SK-MEL-5 (cell line): Measurements from ENCODE around the gene STX8. TPM values are rescaled to one million over a fixed set of nuclear protein-coding genes. Genes with fewer than 3 reads are reported as not detected.
"Not testable (repeated sequence)": the region's sequence is repeated elsewhere in the genome, so short reads cannot be mapped to it uniquely, and the experiment has no call there.

Experiments used
- DNase-seq: peaks from one replicate; pipeline ENCODE4 v3.0.0-alpha.2; 2016; ENCODE audit warnings: low read depth, low spot score
- in situ Hi-C: cut with HindIII; loops from 2 replicates; pipeline ENCODE4 v1.10.0; 2016; ENCODE audit warnings: low sequenced_read_pairs, high pct_unique_total_duplicates, low pct_unique_long_range_greater_than_20kb
- total RNA-seq: library from RNA; depleted of rRNA; stranded (reverse); fragments of >200 nt; shearing (Covaris generic); gene quantifications from 2 replicates; pipeline ENCODE4 v1.2.3, GENCODE V29; 2014

STX8 gene
- total RNA-seq, 1 experiment from 2014 or later = 138 TPM

- DNase-seq = no peak
- in situ Hi-C loops = no loop called here
These were observed 189.2 kb downstream of the STX8 start for GRCh38 chr17:9386401-9386800.

- in situ Hi-C loops = no loop called here
- DNase-seq = no peak
These were observed 191.8 kb downstream of the STX8 start for GRCh38 chr17:9383826-9384225.

DNA sequence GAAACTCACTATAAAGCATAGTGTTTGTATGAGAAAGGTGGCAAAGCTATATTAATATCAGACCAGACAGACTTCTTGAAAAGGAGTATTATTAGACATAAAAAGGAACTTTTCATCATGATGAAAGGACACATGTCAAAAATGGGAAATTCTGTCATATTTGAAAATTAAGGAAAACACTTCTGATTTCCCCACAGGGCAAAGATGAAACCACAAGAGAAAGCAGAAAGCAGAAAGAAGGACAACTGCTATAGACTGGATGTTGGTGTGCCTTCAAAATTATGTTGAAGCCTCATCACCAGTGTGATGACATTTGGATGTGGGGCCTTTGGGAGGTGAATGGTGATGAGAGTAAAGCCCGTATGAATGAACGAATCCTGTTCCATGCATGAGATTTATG, 193.0 kb downstream of the STX8 start:
- in situ Hi-C loops = no loop called here

GRCh38 chr17:9381068-9381467, 194.6 kb downstream of the STX8 start:
- no peak for DNase-seq
- in situ Hi-C loops = no loop called here

More for the DNA sequence above, 193.0 kb downstream of the STX8 start:
- DNase-seq = no peak

- in situ Hi-C loops = no loop called here
These were observed 195.3 kb downstream of the STX8 start for GRCh38 chr17:9380361-9380760.

GRCh38 chr17:9376177-9376576, 199.4 kb downstream of the STX8 start:
- DNase-seq, in situ Hi-C loops: not testable (repeated sequence)

More at GRCh38 chr17:9380361-9380760, 195.3 kb downstream of the STX8 start:
- no peak for DNase-seq

DNA sequence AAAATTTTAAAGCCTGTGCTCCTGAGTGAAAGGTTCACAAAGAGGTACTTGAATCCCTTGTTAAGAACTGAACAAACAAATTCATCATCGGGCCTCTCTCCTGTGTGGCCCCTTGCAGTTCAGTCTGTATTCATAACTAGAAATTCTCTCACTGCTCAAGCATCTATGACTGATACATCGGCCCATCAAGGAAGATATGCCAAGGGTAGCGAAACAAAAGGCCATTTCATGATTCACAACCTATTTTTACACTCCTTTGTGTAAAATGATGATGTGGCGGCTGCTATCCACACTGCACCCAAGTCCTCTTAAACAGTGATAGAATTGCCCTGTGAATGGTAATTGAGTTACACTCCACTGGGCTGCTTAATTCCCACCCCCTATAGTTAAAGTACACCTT, 204.6 kb downstream of the STX8 start:
- in situ Hi-C loops = no loop called here

DNA sequence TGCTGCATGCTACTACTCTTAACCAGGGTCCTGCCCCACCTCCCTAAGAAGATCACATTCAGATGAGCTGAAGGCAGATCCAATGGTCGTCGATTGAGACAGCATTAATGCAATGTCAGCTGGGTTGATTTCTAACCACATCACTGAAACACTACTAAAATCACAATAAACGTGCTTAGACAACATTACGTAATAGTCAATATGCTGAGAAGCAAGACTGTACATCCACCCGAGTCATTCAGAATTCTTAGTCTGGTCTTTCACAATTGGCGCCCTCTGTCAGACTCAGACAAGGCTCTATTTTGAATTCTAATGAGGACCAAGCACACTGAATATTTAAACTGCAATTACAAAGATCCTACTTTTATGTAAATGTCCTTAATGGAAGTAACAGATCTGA, 205.2 kb downstream of the STX8 start:
- no peak for DNase-seq
- in situ Hi-C loops = no loop called here

More for the DNA sequence above, 204.6 kb downstream of the STX8 start:
- DNase-seq = peak; percentile 57

- DNase-seq = no peak
- in situ Hi-C loops = no loop called here
These were observed 207.0 kb downstream of the STX8 start for GRCh38 chr17:9368631-9369030.

DNA sequence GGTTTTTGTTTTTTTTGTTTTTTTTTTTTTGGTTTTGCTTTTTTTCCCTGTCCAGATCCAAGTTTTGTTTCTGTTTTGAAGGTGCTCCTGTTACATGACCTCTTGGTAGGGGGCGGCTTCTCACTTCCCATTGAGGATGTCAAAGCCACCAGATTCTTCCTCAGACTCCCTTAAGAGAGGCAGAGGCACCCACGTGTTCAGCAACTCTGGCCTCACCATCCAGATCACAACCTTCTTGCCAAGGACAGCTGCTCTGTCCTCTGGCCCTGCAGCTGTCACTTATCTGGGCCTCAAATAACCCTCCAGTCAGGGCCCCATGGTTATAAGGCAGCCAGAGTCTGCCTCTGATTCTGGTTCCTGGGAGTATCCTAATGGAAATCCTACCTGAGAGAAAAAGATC, 208.5 kb downstream of the STX8 start:
- in situ Hi-C loops = no loop called here
- peak; percentile 31 for DNase-seq

GRCh38 chr17:9364837-9365430, 210.7 kb downstream of the STX8 start:
- no peak for DNase-seq
- in situ Hi-C loops = no loop called here

DNA sequence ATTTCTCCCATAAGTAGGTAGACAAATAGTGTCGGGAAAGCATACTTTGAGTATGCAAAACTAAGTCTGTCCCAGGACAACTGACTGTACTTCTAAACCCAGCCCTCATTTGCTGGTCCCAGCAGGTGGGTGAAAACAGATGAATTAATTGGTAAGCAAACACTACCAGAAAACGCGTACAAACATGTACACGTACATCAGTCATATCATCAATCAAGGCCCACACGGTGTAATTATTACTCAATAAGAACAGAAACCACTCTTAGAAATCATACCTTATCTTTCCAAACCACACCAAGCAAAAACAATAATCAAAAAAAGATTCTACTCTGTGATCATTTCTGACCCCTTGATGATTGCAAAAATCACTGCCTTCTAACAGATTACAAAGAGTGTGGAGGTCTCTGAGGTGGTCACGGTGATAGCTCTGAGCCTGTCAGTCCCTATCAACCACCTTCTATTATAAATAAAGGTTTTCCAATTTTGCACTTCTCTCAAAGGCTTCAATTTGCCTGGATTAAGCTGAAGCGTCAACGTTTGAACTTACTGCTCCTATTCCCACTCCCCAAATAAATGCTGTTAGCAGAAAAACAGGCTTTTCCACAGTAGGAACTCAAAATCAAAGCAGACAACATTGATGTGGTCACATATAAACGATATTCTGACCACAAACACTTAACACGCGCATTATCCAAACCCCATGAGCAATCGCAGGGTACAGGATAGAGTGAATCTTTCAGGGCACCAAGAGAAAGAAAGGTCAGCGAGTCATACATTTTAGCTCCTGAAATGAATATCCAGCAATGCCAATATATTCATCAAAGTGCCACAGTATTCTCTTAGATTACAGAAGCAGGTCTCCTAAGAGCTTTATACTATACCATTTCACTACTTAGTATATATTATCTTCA, 211.9 kb downstream of the STX8 start:
- in situ Hi-C loops = no loop called here
- peak; percentile 38 for DNase-seq

GRCh38 chr17:9361188-9361955, 214.2 kb downstream of the STX8 start:
- no peak for DNase-seq
- in situ Hi-C loops = no loop called here

GRCh38 chr17:9360677-9361081, 214.9 kb downstream of the STX8 start:
- no peak for DNase-seq
- in situ Hi-C loops = no loop called here

DNA sequence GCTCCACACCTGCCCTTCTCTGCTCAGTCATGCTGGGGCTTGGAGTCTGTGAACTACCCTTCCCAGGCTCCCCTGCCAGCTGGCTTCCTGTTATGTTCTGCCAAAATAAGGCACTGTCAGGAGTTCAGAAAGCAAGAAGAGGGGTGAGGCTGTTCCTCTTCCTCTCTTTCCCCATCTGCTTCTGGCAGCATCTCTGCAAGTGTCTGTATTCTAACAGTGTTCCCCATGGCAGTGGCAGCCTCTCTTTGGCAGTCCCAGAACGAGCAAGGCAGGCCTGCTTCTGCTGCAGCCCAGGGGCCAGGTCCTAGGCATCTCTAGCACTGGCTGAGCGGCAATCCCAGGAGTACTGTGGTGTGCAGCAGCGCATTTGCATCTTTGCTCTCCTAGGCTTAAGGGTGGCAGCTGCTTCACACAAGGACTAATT, 219.1 kb downstream of the STX8 start:
- in situ Hi-C loops = no loop called here
- no peak for DNase-seq

- DNase-seq = no peak
- in situ Hi-C loops = no loop called here
These were observed 219.8 kb downstream of the STX8 start for GRCh38 chr17:9355846-9356245.

GRCh38 chr17:9355231-9355630, 220.4 kb downstream of the STX8 start:
- in situ Hi-C loops, DNase-seq: not testable (repeated sequence)

- DNase-seq = no peak
- in situ Hi-C loops = no loop called here
These were observed 225.5 kb downstream of the STX8 start for GRCh38 chr17:9350080-9350479.
